Panc1 (cell line): ENCODE measurements around the gene DIP2C. TPM values are rescaled to one million over a fixed set of nuclear protein-coding genes. Genes with fewer than 3 reads are reported as not detected.

Experiments
- ATAC-seq: fragments of 200-7000 bp; cut with Tn5 transposase; 2 replicates; pipeline ENCODE4 v1.9.1; 2020; ENCODE audit warnings: mild to moderate bottlenecking, moderate library complexity
- BruUV-seq: library from RNA; stranded (reverse); fragments of 400-500 nt; replicated peaks from 2 replicates; lab custom pipeline; 2021; lab: Mats Ljungman, UMichigan
- CTCF ChIA-PET: fragments of 300-600 bp; sonication (Branson Sonifier 250); formaldehyde crosslinking; loops from one replicate; lab custom pipeline; 2022; ENCODE audit warnings: antibody characterized with exemption; lab: Charles Lee
- POLR2A ChIA-PET: fragments of 300-600 bp; sonication (Branson Sonifier 250); formaldehyde crosslinking; loops from one replicate; lab custom pipeline; 2022; ENCODE audit warnings: antibody characterized with exemption; lab: Charles Lee
- DNase-seq: peaks from one replicate; pipeline ENCODE4 v3.0.0-alpha.2; 2010; ENCODE audit warnings: low read depth, low spot score
- H3K27ac ChIP-seq: 2 replicates; pipeline ENCODE4 v1.5.1; 2011; ENCODE audit warnings: mild to moderate bottlenecking, low read length, inconsistent platforms
- H3K27me3 ChIP-seq: fragments of 200-500 bp; sonication (Bioruptor generic); 2 replicates; pipeline ENCODE4 v1.6.0; 2014; ENCODE audit warnings: low read length, inconsistent platforms; ENCODE audit not compliant: control insufficient read depth, insufficient read depth
- H3K36me3 ChIP-seq: fragments of 200-500 bp; sonication (Bioruptor generic); 2 replicates; pipeline ENCODE4 v1.5.1; 2014; ENCODE audit warnings: inconsistent platforms, mild to moderate bottlenecking, low read length, moderate library complexity; ENCODE audit not compliant: control insufficient read depth, insufficient read depth
- H3K4me1 ChIP-seq: 2 replicates; pipeline ENCODE4 v1.5.1; 2011; ENCODE audit warnings: inconsistent platforms, mild to moderate bottlenecking, low read length, moderate library complexity; ENCODE audit not compliant: control insufficient read depth, insufficient read depth
- H3K4me3 ChIP-seq, 2 experiments: 2 replicates each; pipeline ENCODE4 v1.5.1; 2011 to 2012; ENCODE audit warnings: low read depth in 2 of 2, low read length in 2 of 2, mild to moderate bottlenecking in 2 of 2, inconsistent platforms in 1 of 2, moderate library complexity in 1 of 2
- H3K9me3 ChIP-seq: fragments of 200-500 bp; sonication (Bioruptor generic); 2 replicates; pipeline ENCODE4 v1.5.1; 2014; ENCODE audit warnings: low read depth, mild to moderate bottlenecking, inconsistent platforms, low read length, moderate library complexity; ENCODE audit not compliant: control insufficient read depth, insufficient read depth
- CTCF ChIP-seq: fragments of 450-650 bp; IDR thresholded peaks from 2 replicates; pipeline ENCODE4 v1.5.1; 2017; ENCODE audit warnings: mild to moderate bottlenecking
- POLR2AphosphoS5 ChIP-seq: IDR thresholded peaks from 2 replicates; pipeline ENCODE4 v1.6.1; 2012; ENCODE audit warnings: mild to moderate bottlenecking, low read depth, low read length, moderate library complexity
- REST ChIP-seq, 2 experiments: IDR thresholded peaks; 2 replicates each; pipeline ENCODE4 v1.6.1; 2011 to 2012; ENCODE audit warnings: low read depth in 2 of 2, control low read depth in 1 of 2, low read length in 1 of 2, mild to moderate bottlenecking in 1 of 2, moderate library complexity in 1 of 2; ENCODE audit not compliant: insufficient read depth in 1 of 2
- SIN3A ChIP-seq: IDR thresholded peaks from 2 replicates; pipeline ENCODE4 v1.6.1; 2012; ENCODE audit warnings: low read depth, mild to moderate bottlenecking, low read length, moderate library complexity, borderline replicate concordance; ENCODE audit not compliant: insufficient read depth
- TCF7L2 ChIP-seq: IDR thresholded peaks from 2 replicates; pipeline ENCODE4 v1.6.1; 2011; ENCODE audit warnings: mild to moderate bottlenecking, low read depth, low read length, inconsistent platforms
- in situ Hi-C: cut with HindIII; loops from 2 replicates; pipeline ENCODE4 v1.10.0; 2016; ENCODE audit warnings: low sequenced_read_pairs, low pct_unique_long_range_greater_than_20kb
- intact Hi-C: fragments of 100-400 bp; cut with micrococcal nuclease; formaldehyde crosslinking; loops from one replicate; pipeline ENCODE4 v1.10.0; 2022; ENCODE audit not compliant: unreplicated experiment
- total RNA-seq: library from RNA; stranded (reverse); gene quantifications from one replicate; pipeline ENCODE4 v1.2.1, GENCODE V29; 2021; ENCODE audit not compliant: unreplicated experiment

The DIP2C gene
- total RNA-seq, 1 experiment from 2014 or later, result 13.2 TPM

GRCh38 chr10:408236-408635 is 281.2 kb downstream of the DIP2C start:
- ChIA-PET CTCF (no interaction called here), POLR2A (no interaction called here)
- DNase-seq (no peak), ATAC-seq (no peak)
- no peak overlapping the region for H3K27ac ChIP-seq
- H3K4me1 ChIP-seq, result no peaks in the 10 kb centered on the region
- TF ChIP-seq TCF7L2, result no peak
- no peak for TF ChIP-seq CTCF
- no peak for TF ChIP-seq REST (IDR thresholded peaks at IDR 0.05; ENCODE audit: insufficient read depth in 1 of 2, low read depth in 2 of 2, low read length in 1 of 2)
- TF ChIP-seq POLR2AphosphoS5, result no peak
- TF ChIP-seq SIN3A, result no peak
- no peaks in the 10 kb centered on the region for H3K27me3 ChIP-seq
- in situ Hi-C loops (no loop called here), intact Hi-C loops (no loop called here)
- no TSS peak for BruUV-seq
- no peak overlapping the region for H3K4me3 ChIP-seq
- H3K36me3 ChIP-seq, result no peaks in the 10 kb centered on the region
- no peaks in the 10 kb centered on the region for H3K9me3 ChIP-seq

- Histone ChIP-seq H3K27me3 (no peaks in the 10 kb centered on the region), H3K4me1 (no peaks in the 10 kb centered on the region), H3K9me3 (no peaks in the 10 kb centered on the region), H3K27ac (no peak overlapping the region), H3K4me3 (no peak overlapping the region), H3K36me3 (no peaks in the 10 kb centered on the region)
- DNase-seq, result no peak
- in situ Hi-C loops (no loop called here), intact Hi-C loops (no loop called here)
- no peak for TF ChIP-seq POLR2AphosphoS5
- no peak for TF ChIP-seq SIN3A
- TF ChIP-seq REST (IDR thresholded peaks at IDR 0.05; ENCODE audit: insufficient read depth in 1 of 2, low read depth in 2 of 2, low read length in 1 of 2), result no peak
- no peak for TF ChIP-seq CTCF
- no peak for TF ChIP-seq TCF7L2
- CTCF ChIA-PET, result no interaction called here
- POLR2A ChIA-PET, result no interaction called here
- no peak for ATAC-seq
- no TSS peak for BruUV-seq
These were observed 282.5 kb downstream of the DIP2C start for GRCh38 chr10:406976-407375.
